GM23338 (cell line): ENCODE results near the gene VAV3. TPM values are rescaled to one million over a fixed set of nuclear protein-coding genes. Genes with fewer than 3 reads are reported as not detected.

Experiments
- ATAC-seq: fragments of 200-7000 bp; cut with Tn5 transposase; 3 replicates; pipeline ENCODE4 v1.9.1; 2020
- DNase-seq: peaks from one replicate; pipeline ENCODE4 v3.0.0-alpha.2; 2015; ENCODE audit warnings: low spot score
- H2AFZ ChIP-seq: fragments of 200-600 bp; sonication (generic); 2 replicates; pipeline ENCODE4 v1.8.0; 2016; ENCODE audit warnings: antibody characterized with exemption, mild to moderate bottlenecking, moderate library complexity
- H3F3A ChIP-seq: fragments of 200-600 bp; sonication (generic); replicated peaks from 2 replicates; pipeline ENCODE4 v1.8.0; 2017; ENCODE audit warnings: antibody characterized with exemption, mixed run types, low read depth
- H3K27ac ChIP-seq: fragments of 200-600 bp; sonication (generic); 2 replicates; pipeline ENCODE4 v1.6.1; 2016; ENCODE audit warnings: low read depth
- H3K27me3 ChIP-seq: fragments of 200-600 bp; sonication (generic); 2 replicates; pipeline ENCODE4 v1.8.0; 2016; ENCODE audit warnings: mild to moderate bottlenecking, mixed run types, moderate library complexity; ENCODE audit not compliant: insufficient read depth
- H3K36me3 ChIP-seq: fragments of 200-600 bp; sonication (generic); 2 replicates; pipeline ENCODE4 v1.8.0; 2016; ENCODE audit warnings: mild to moderate bottlenecking; ENCODE audit not compliant: insufficient read depth
- H3K4me1 ChIP-seq: fragments of 200-600 bp; sonication (generic); 2 replicates; pipeline ENCODE4 v1.8.0; 2016; ENCODE audit warnings: mild to moderate bottlenecking, moderate library complexity; ENCODE audit not compliant: insufficient read depth
- H3K4me2 ChIP-seq: fragments of 200-600 bp; sonication (generic); 2 replicates; pipeline ENCODE4 v1.7.1; 2017; ENCODE audit warnings: mixed run types
- H3K4me3 ChIP-seq: fragments of 200-600 bp; sonication (generic); 2 replicates; pipeline ENCODE4 v1.6.1; 2016; ENCODE audit warnings: mixed run types
- H3K79me2 ChIP-seq: fragments of 200-600 bp; sonication (generic); replicated peaks from 2 replicates; pipeline ENCODE4 v1.8.0; 2017; ENCODE audit warnings: mild to moderate bottlenecking; ENCODE audit not compliant: insufficient read depth
- H3K9me2 ChIP-seq: fragments of 200-600 bp; sonication (generic); 2 replicates; pipeline ENCODE4 v1.8.0; 2017; ENCODE audit not compliant: insufficient read depth
- H4K20me1 ChIP-seq: fragments of 200-600 bp; sonication (generic); replicated peaks from 2 replicates; pipeline ENCODE4 v1.8.0; 2017; ENCODE audit warnings: mild to moderate bottlenecking; ENCODE audit not compliant: insufficient read depth
- H3K27ac Mint-ChIP-seq: 2 replicates; pipeline ENCODE4 v1.8.0; 2020; ENCODE audit warnings: inconsistent platforms, mild to moderate bottlenecking, moderate library complexity, mixed read lengths
- H3K27me3 Mint-ChIP-seq: 3 replicates; pipeline ENCODE4 v1.8.0; 2022; ENCODE audit warnings: low read depth, mild to moderate bottlenecking, moderate library complexity, mixed read lengths, inconsistent platforms; ENCODE audit not compliant: insufficient read depth, poor library complexity
- H3K36me3 Mint-ChIP-seq: 3 replicates; pipeline ENCODE4 v1.8.0; 2021; ENCODE audit warnings: low read depth, mild to moderate bottlenecking, inconsistent platforms, moderate library complexity, mixed read lengths
- H3K4me1 Mint-ChIP-seq: 3 replicates; pipeline ENCODE4 v1.8.0; 2020; ENCODE audit warnings: mild to moderate bottlenecking, inconsistent platforms, mixed read lengths
- H3K4me3 Mint-ChIP-seq: 3 replicates; pipeline ENCODE4 v1.8.0; 2021; ENCODE audit warnings: moderate library complexity, mild to moderate bottlenecking, inconsistent platforms, mixed read lengths
- H3K9me3 Mint-ChIP-seq: 3 replicates; pipeline ENCODE4 v1.8.0; 2020; ENCODE audit warnings: moderate library complexity, mild to moderate bottlenecking, inconsistent platforms, mixed read lengths
- CREB1 ChIP-seq: fragments of 250-450 bp; sonication (Bioruptor Pico); IDR thresholded peaks from 2 replicates; pipeline ENCODE4 v1.5.0; 2020; ENCODE audit warnings: low read depth, mild to moderate bottlenecking, moderate library complexity
- CTCF ChIP-seq, 2 experiments: fragments of 200-600 bp in 1 of 2; sonication (generic) in 1 of 2; conservative IDR thresholded peaks; 2 replicates each; pipeline versions ENCODE4 v1.5.1 to v1.6.1; 2016 to 2017; ENCODE audit warnings: antibody characterized with exemption in 2 of 2, low read depth in 2 of 2, mild to moderate bottlenecking in 2 of 2, moderate library complexity in 1 of 2
- microRNA-seq: library from miRNA; unstranded; fragments of <30 nt; microRNA quantifications from one replicate; pipeline ENCODE4, GENCODE V29; 2017
- polyA plus RNA-seq: library from polyadenylated mRNA; unstranded; fragments of >200 nt; fragmentation: Nextera tagmentation; extraction: Ambion mirVana; gene quantifications from 2 replicates; pipeline ENCODE4 v1.2.1, GENCODE V29; 2016
- small RNA-seq: library from RNA; depleted of rRNA; stranded (forward); fragments of <200 nt; gene quantifications from one replicate; pipeline ENCODE3, GENCODE V24; 2014; ENCODE audit warnings: low replicate concordance
- total RNA-seq: library from RNA; depleted of rRNA; stranded (reverse); fragments of >200 nt; shearing (Covaris generic); gene quantifications from 2 replicates; pipeline ENCODE4 v1.2.3, GENCODE V29; 2014; rRNA removed

The VAV3 gene
- total and polyA plus RNA-seq, 2 experiments from 2014 or later = 3.0 to 11.3 TPM

- no peak overlapping the region for H3K27ac ChIP-seq
- no peak overlapping the region for H3K4me3 ChIP-seq
- H3K4me2 ChIP-seq = no peak overlapping the region
These were observed 441.9 kb downstream of the VAV3 start for GRCh38 chr1:107523061-107523460.

More at GRCh38 chr1:107523061-107523460, 441.9 kb downstream of the VAV3 start:
- Mint-ChIP-seq H3K9me3 (no peaks in the 10 kb centered on the region; the same call in 2 of the 3 replicates), H3K4me1 (peaks cover 18% of the 10 kb centered on the region), H3K27me3 (no peaks in the 10 kb centered on the region), H3K36me3 (no peaks in the 10 kb centered on the region), H3K4me3 (no peak overlapping the region), H3K27ac (no peak overlapping the region)
- Histone ChIP-seq H3K4me1 (peaks cover 9% of the 10 kb centered on the region), H3F3A (no peaks in the 10 kb centered on the region), H3K79me2 (no peaks in the 10 kb centered on the region), H3K9me2 (peaks cover 7% of the 10 kb centered on the region), H4K20me1 (no peaks in the 10 kb centered on the region), H2AFZ (no peak overlapping the region), H3K36me3 (no peaks in the 10 kb centered on the region), H3K27me3 (no peaks in the 10 kb centered on the region)
- TF ChIP-seq CREB1 (CRISPR knock-in tag) (no peak), CTCF (conservative IDR thresholded peaks at IDR 0.05; ENCODE audit: low read depth in 2 of 2) (0 out of 4 replicates have a peak, but pooled peaks of 1 of the 2 experiments have one; percentile 20)
- ATAC-seq (peak; percentile 76), DNase-seq (no peak)

Small RNA genes lying within 50 kb of the gene (microRNA-seq; reads per million reads assigned to microRNA genes)
- not detected for gene MIR7852

Small RNA genes lying within 50 kb of the gene (small RNA-seq; reads per million reads assigned to genes)
- gene MIR7852 = not detected

Other genes starting within 250 kb of the VAV3 start
- gene SLC25A24, start 235.2 kb upstream of the VAV3 start, total RNA-seq = 46.0 and 58.9 TPM in 2 replicates
- gene SLC25A24, start 235.2 kb upstream of the VAV3 start, polyA plus RNA-seq = 15.9 and 17.4 TPM in 2 replicates